H1 (cell line): Measurements from ENCODE around the gene PPP1R1B. TPM values are rescaled to one million over a fixed set of nuclear protein-coding genes. Genes with fewer than 3 reads are reported as not detected.

Experiments used
- CTCF ChIA-PET: fragments of 300-600 bp; sonication (Branson Sonifier 250); formaldehyde crosslinking; loops from one replicate; lab custom pipeline; 2021; ENCODE audit not compliant: partially characterized antibody; lab: Charles Lee
- POLR2A ChIA-PET: fragments of 300-600 bp; sonication (Branson Sonifier 250); formaldehyde crosslinking; loops from one replicate; lab custom pipeline; 2021; ENCODE audit warnings: inconsistent platforms; ENCODE audit not compliant: partially characterized antibody; lab: Charles Lee
- DNase-seq, 2 experiments: peaks; one replicate each; pipeline versions ENCODE4 v3.0.0 to v3.0.0-alpha.2; 2010 to 2022; ENCODE audit warnings: low spot score in 2 of 2, low read depth in 1 of 2, mixed read lengths in 1 of 2
- FAIRE-seq: peaks from 2 replicates; lab custom pipeline; 2011; peaks lifted over from hg19 to GRCh38; lab: Jason Lieb, UNC
- H2AFZ ChIP-seq: 2 replicates; pipeline ENCODE4 v1.8.1; 2012; ENCODE audit warnings: low read length, inconsistent platforms
- H2AK5ac ChIP-seq: 2 replicates; pipeline ENCODE4 v1.6.1; 2013; ENCODE audit warnings: low read depth, low read length
- H2BK120ac ChIP-seq: replicated peaks from 2 replicates; pipeline ENCODE3; 2013; ENCODE audit warnings: low read depth, low read length, inconsistent platforms
- H2BK12ac ChIP-seq: 2 replicates; pipeline ENCODE4 v1.6.1; 2013; ENCODE audit warnings: low read depth, low read length
- H2BK15ac ChIP-seq: 2 replicates; pipeline ENCODE4 v1.6.1; 2013; ENCODE audit warnings: low read length
- H2BK20ac ChIP-seq: 2 replicates; pipeline ENCODE4 v1.6.1; 2013; ENCODE audit warnings: low read length
- H2BK5ac ChIP-seq: 2 replicates; pipeline ENCODE4 v1.6.1; 2013; ENCODE audit warnings: low read depth, low read length
- H3K14ac ChIP-seq: 2 replicates; pipeline ENCODE4 v1.6.1; 2013; ENCODE audit warnings: inconsistent platforms; ENCODE audit not compliant: insufficient read length
- H3K18ac ChIP-seq: 2 replicates; pipeline ENCODE4 v1.6.1; 2013; ENCODE audit warnings: low read length; ENCODE audit errors: extremely low read depth
- H3K23ac ChIP-seq: 2 replicates; pipeline ENCODE4 v1.6.1; 2013; ENCODE audit warnings: inconsistent platforms; ENCODE audit not compliant: insufficient read length
- H3K23me2 ChIP-seq: 2 replicates; pipeline ENCODE4 v1.6.1; 2013; ENCODE audit warnings: low read depth, low read length
- H3K27ac ChIP-seq: 2 replicates; pipeline ENCODE4 v1.6.1; 2011; ENCODE audit warnings: low read depth, low read length, inconsistent platforms
- H3K27me3 ChIP-seq, 4 experiments: replicated peaks in 1 of 4; 1 replicate in 1 of 4; 2 replicates in 3 of 4; pipeline versions ENCODE4 v1.6.1 to v1.8.1; 2011 to 2013; ENCODE audit warnings: low read length in 3 of 4, mild to moderate bottlenecking in 3 of 4, inconsistent platforms in 2 of 4, mixed read lengths in 2 of 4, moderate library complexity in 1 of 4; ENCODE audit not compliant: control insufficient read depth in 3 of 4, insufficient read depth in 3 of 4; ENCODE audit errors: extremely low read depth in 1 of 4
- H3K36me3 ChIP-seq, 4 experiments: 2 replicates each; pipeline versions ENCODE4 v1.6.1 to v1.8.1; 2011 to 2013; ENCODE audit warnings: mild to moderate bottlenecking in 4 of 4, low read length in 3 of 4, moderate library complexity in 2 of 4, control low read depth in 1 of 4, inconsistent platforms in 1 of 4; ENCODE audit not compliant: insufficient read depth in 4 of 4, control insufficient read depth in 2 of 4
- H3K4ac ChIP-seq: replicated peaks from 2 replicates; pipeline ENCODE3; 2013; ENCODE audit warnings: low read length, low read depth, mixed read lengths, inconsistent platforms; ENCODE audit not compliant: insufficient read length
- H3K4me1 ChIP-seq, 4 experiments: replicated peaks in 1 of 4; 1 replicate in 1 of 4; 2 replicates in 3 of 4; pipeline versions ENCODE4 v1.6.1 to v1.8.1; 2011 to 2013; ENCODE audit warnings: low read length in 3 of 4, inconsistent platforms in 2 of 4, mixed read lengths in 1 of 4; ENCODE audit not compliant: insufficient read depth in 4 of 4, control insufficient read depth in 3 of 4
- H3K4me2 ChIP-seq, 2 experiments: 2 replicates each; pipeline versions ENCODE4 v1.6.1 to v1.8.1; 2011 to 2013; ENCODE audit warnings: low read depth in 2 of 2, low read length in 2 of 2, control low read depth in 1 of 2, inconsistent platforms in 1 of 2, mild to moderate bottlenecking in 1 of 2; ENCODE audit not compliant: insufficient read depth in 1 of 2
- H3K4me3 ChIP-seq, 4 experiments: fragments of 200-600, 300-600 bp in 1 of 4; sonication (generic), shearing (Covaris generic), sonication (Bioruptor Twin) in 1 of 4; 2 replicates each; pipeline versions ENCODE4 v1.5.1 to v1.8.1; 2011 to 2016; ENCODE audit warnings: low read length in 4 of 4, low read depth in 3 of 4, control low read depth in 2 of 4, inconsistent platforms in 2 of 4, mild to moderate bottlenecking in 2 of 4, mixed read lengths in 1 of 4, moderate library complexity in 1 of 4; ENCODE audit not compliant: insufficient read depth in 2 of 4; ENCODE audit errors: extremely low read depth in 1 of 4
- H3K56ac ChIP-seq: replicated peaks from 2 replicates; pipeline ENCODE3; 2013; ENCODE audit warnings: low read depth, mild to moderate bottlenecking, mixed read lengths, low read length, inconsistent platforms; ENCODE audit not compliant: insufficient read length
- H3K79me1 ChIP-seq: 2 replicates; pipeline ENCODE4 v1.6.1; 2013; ENCODE audit warnings: low read depth, low read length, control low read depth
- H3K79me2 ChIP-seq, 2 experiments: 2 replicates each; pipeline versions ENCODE4 v1.6.1 to v1.8.1; 2012 to 2013; ENCODE audit warnings: low read length in 2 of 2, mild to moderate bottlenecking in 2 of 2, inconsistent platforms in 1 of 2; ENCODE audit not compliant: insufficient read depth in 2 of 2, control insufficient read depth in 1 of 2
- H3K9ac ChIP-seq, 4 experiments: replicated peaks in 1 of 4; 1 replicate in 1 of 4; 2 replicates in 3 of 4; pipeline versions ENCODE4 v1.6.1 to v1.8.1; 2011 to 2013; ENCODE audit warnings: low read depth in 3 of 4, low read length in 3 of 4, control low read depth in 2 of 4, mild to moderate bottlenecking in 2 of 4, moderate library complexity in 2 of 4, inconsistent platforms in 1 of 4; ENCODE audit errors: extremely low read depth in 1 of 4
- H3K9me3 ChIP-seq, 2 experiments: 2 replicates each; pipeline versions ENCODE4 v1.6.1 to v1.8.1; 2012 to 2013; ENCODE audit warnings: mild to moderate bottlenecking in 2 of 2, moderate library complexity in 2 of 2, control low read depth in 1 of 2, inconsistent platforms in 1 of 2, low read depth in 1 of 2, low read length in 1 of 2, mixed read lengths in 1 of 2; ENCODE audit not compliant: insufficient read depth in 2 of 2
- H4K20me1 ChIP-seq, 2 experiments: replicated peaks in 1 of 2; 2 replicates each; pipeline versions ENCODE3 to v1.8.1; 2011 to 2013; ENCODE audit warnings: inconsistent platforms in 2 of 2, low read length in 2 of 2, mild to moderate bottlenecking in 1 of 2; ENCODE audit not compliant: insufficient read depth in 2 of 2, control insufficient read depth in 1 of 2
- H4K5ac ChIP-seq: 2 replicates; pipeline ENCODE4 v1.6.1; 2013; ENCODE audit warnings: low read length, low read depth, mixed read lengths, inconsistent platforms; ENCODE audit not compliant: insufficient read length
- H4K8ac ChIP-seq: 2 replicates; pipeline ENCODE4 v1.8.0; 2013; ENCODE audit warnings: mild to moderate bottlenecking, moderate library complexity, low read length, inconsistent platforms; ENCODE audit not compliant: insufficient read depth; ENCODE audit errors: extremely low read depth
- H4K91ac ChIP-seq: replicated peaks from 2 replicates; pipeline ENCODE3; 2013; ENCODE audit warnings: low read length, mixed read lengths, inconsistent platforms; ENCODE audit not compliant: insufficient read length
- POU5F1 ChIP-seq: IDR thresholded peaks from 2 replicates; pipeline ENCODE4 v1.6.1; 2011; ENCODE audit warnings: low read depth, mild to moderate bottlenecking, low read length, moderate library complexity
- WGBS, 2 experiments: shearing (Covaris generic) in 1 of 2; methylation state at CpG; one replicate each; pipeline versions ENCODE4 v1.1.6 to v1.1.7; 2013 to 2015; ENCODE audit warnings: low lambda C conversion rate in 2 of 2, mixed read lengths in 2 of 2, inconsistent platforms in 1 of 2, low coverage in 1 of 2, missing lambda C conversion rate in 1 of 2; ENCODE audit not compliant: insufficient replicate concordance in 2 of 2, insufficient coverage in 1 of 2, insufficient read length in 1 of 2; ENCODE audit errors: extremely low coverage in 1 of 2, missing lambda C conversion rate in 1 of 2; 5-methylcytosine and 5-hydroxymethylcytosine counted together
- polyA plus RNA-seq, 7 experiments: library from polyadenylated mRNA; depleted of rRNA in 3 of 7; stranded (reverse) in 5 of 7; unstranded in 2 of 7; fragments of >200 nt in 5 of 7; fragments of 200-250 nt in 2 of 7; gene quantifications; 1 replicate in 5 of 7; 2 replicates in 1 of 7; 4 replicates in 1 of 7; pipeline versions ENCODE4 v1.2.1 to v1.2.3, GENCODE V29; 2011 to 2013; ENCODE audit warnings: missing spikeins in 2 of 7, mixed read lengths in 2 of 7
- total RNA-seq: library from RNA; stranded (reverse); fragmentation: NEBNext Ultra II Directional; extraction: Animal tissue kit (Norgen Biotek cat#: 25700); gene quantifications from 2 replicates; pipeline ENCODE4 v1.2.1, GENCODE V29; 2021
- TF ChIP-seq, protein P1 (sequence below): IDR thresholded peaks from 2 replicates; pipeline ENCODE4 v1.6.1; 2011; ENCODE audit warnings: low read depth, mild to moderate bottlenecking, low read length; ENCODE audit not compliant: insufficient read depth

PPP1R1B gene
- total and polyA plus RNA-seq, 2 of the 8 experiments (the other 6 are each of a cell fraction or from before 2014, with no cell fraction given) = 10.7 to 22.3 TPM

DNA sequence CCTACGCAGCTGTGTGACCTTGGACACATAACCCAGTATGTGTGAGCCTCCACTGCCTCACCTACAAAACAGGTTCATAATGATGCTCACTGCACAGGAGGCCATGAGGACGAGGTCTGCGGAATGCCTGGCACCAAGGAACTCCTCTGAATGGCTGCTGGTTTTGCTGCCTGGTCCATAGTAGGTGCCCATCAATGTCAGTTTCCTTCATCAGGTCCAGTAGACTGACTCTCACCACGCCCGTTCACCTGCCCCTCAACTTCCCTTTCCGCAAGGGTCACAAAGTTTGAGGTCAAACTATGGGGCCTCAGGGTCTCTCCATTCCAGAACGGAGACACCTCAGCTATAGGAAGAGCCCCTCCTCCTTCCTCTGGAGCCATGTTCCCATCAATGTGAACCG lies 50.3 kb downstream of the PPP1R1B start:
- H4K5ac ChIP-seq = no peak overlapping the region
- TF ChIP-seq, protein P1, sequence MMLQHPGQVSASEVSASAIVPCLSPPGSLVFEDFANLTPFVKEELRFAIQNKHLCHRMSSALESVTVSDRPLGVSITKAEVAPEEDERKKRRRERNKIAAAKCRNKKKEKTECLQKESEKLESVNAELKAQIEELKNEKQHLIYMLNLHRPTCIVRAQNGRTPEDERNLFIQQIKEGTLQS = no peak
- TF ChIP-seq POU5F1 = no peak

More for the DNA sequence above, 50.3 kb downstream of the PPP1R1B start:
- POLR2A ChIA-PET = interaction anchor here (1.1 to 38.1 kb wide), 4 partner anchors 2 to 53 kb away, joined by 3 to 708 read pairs (median 356); partner anchors contain the start of genes ERBB2, MIEN1, PGAP3 and PNMT
- Histone ChIP-seq H3K79me1 (no peaks in the 10 kb centered on the region), H3K79me2 (no peaks in the 10 kb centered on the region), H2AFZ (no peak overlapping the region), H3K27me3 (no peaks in the 10 kb centered on the region), H3K23ac (no peak overlapping the region), H2BK5ac (no peak overlapping the region), H2AK5ac (no peak overlapping the region; the same call in 1 of the 2 replicates), H3K4me2 (no peak overlapping the region), H2BK120ac (no peak overlapping the region), H3K4me3 (no peak overlapping the region), H2BK15ac (no peak overlapping the region), H3K56ac (no peak overlapping the region), H4K8ac (no peak overlapping the region), H3K4ac (no peak overlapping the region), H3K9ac (no peak overlapping the region), H2BK12ac (no peak overlapping the region), H2BK20ac (no peak overlapping the region), H4K20me1 (no peaks in the 10 kb centered on the region), H3K27ac (no peak overlapping the region), H3K9me3 (no peaks in the 10 kb centered on the region), H3K36me3 (peaks cover 0 to 3% (median 1%) of the 10 kb centered on the region in 4 experiments; a peak in 4 of 8 replicates), H3K23me2 (no peaks in the 10 kb centered on the region), H3K4me1 (peaks cover 0 to 10% (median 5%) of the 10 kb centered on the region in 4 experiments; a peak in 6 of 7 replicates), H4K91ac (no peak overlapping the region), H3K14ac (no peak overlapping the region), H3K18ac (no peak overlapping the region)
- DNase-seq (no peak), FAIRE-seq (no peak)
- CTCF ChIA-PET = interaction anchor here (0.8 to 52.4 kb wide), 7 partner anchors 7 to 76 kb away, joined by 3 to 1885 read pairs (median 7); partner anchors contain the start of genes ERBB2, PNMT, PPP1R1B and STARD3
- 85% methylated on average over 8 of the region's 8 CpGs; no CpG with 5 or more reads in 1 of the 2 experiments for WGBS, 2 experiments
